Testis (tissue), 3 donors: ENCODE measurements around the gene RBKS. TPM values are rescaled to one million over a fixed set of nuclear protein-coding genes. Genes with fewer than 3 reads are reported as not detected.

ENCODE experiments used
- DNase-seq: peaks from one replicate; pipeline ENCODE4 v3.0.0-alpha.2; 2019
- H3K27ac ChIP-seq, 2 donors: fragments of 200-600 bp; sonication (generic); one replicate each; pipeline ENCODE4 v1.5.1; 2019
- H3K27me3 ChIP-seq: fragments of 200-600 bp; sonication (generic); one replicate; pipeline ENCODE4 v1.5.1; 2019
- H3K36me3 ChIP-seq: fragments of 200-600 bp; sonication (generic); one replicate; pipeline ENCODE4 v1.5.1; 2017; ENCODE audit warnings: low read depth; ENCODE audit errors: missing control alignments
- H3K4me1 ChIP-seq: fragments of 200-600 bp; sonication (generic); one replicate; pipeline ENCODE4 v1.5.1; 2019
- H3K4me3 ChIP-seq, 2 donors: fragments of 200-600 bp; sonication (generic); one replicate each; pipeline ENCODE4 v1.5.1; 2017 to 2019
- H3K9me3 ChIP-seq: fragments of 200-600 bp; sonication (generic); one replicate; pipeline ENCODE4 v1.5.1; 2017
- POLR2A ChIP-seq: fragments of 450-650 bp; IDR thresholded peaks from one replicate; pipeline ENCODE4 v1.6.1; 2017; ENCODE audit warnings: antibody characterized with exemption, mild to moderate bottlenecking, moderate library complexity
- WGBS, 2 donors: methylation state at CpG; one replicate each; pipeline ENCODE4 v1.1.5; 2018; 5-methylcytosine and 5-hydroxymethylcytosine counted together
- intact Hi-C: fragments of 100-400 bp; cut with DNase I; formaldehyde crosslinking; loops from one replicate; pipeline ENCODE4 v1.15.1; 2023; ENCODE audit warnings: low total_unique reads
- polyA plus RNA-seq: library from polyadenylated mRNA; stranded (reverse); fragments of 350-450 nt; fragmentation: Illumina TruSeq; extraction: RNeasy Lipid Tissue Mini Kit (QIAGEN cat#74804); gene quantifications from one replicate; pipeline ENCODE4 v1.2.3, GENCODE V29; 2014; ENCODE audit warnings: low read depth, low replicate concordance; ENCODE audit not compliant: insufficient read depth
- total RNA-seq, 2 donors: library from RNA; depleted of rRNA; stranded (reverse); fragments of >200 nt; gene quantifications; one replicate each; pipeline ENCODE4 v1.2.3, GENCODE V29; 2016
- TF ChIP-seq, protein P1 (sequence below), 3 experiments: fragments of 450-650 bp in 2 of 3; fragments of 200-600 bp in 1 of 3; sonication (generic) in 1 of 3; IDR thresholded peaks; one replicate each; pipeline ENCODE4 v1.5.1; 2016 to 2019; ENCODE audit warnings: antibody characterized with exemption in 3 of 3, mild to moderate bottlenecking in 2 of 3, moderate library complexity in 1 of 3

The RBKS gene
- total and polyA plus RNA-seq, 3 donors from 2014 or later: 6.1 to 18.4 (median 6.3) TPM

DNA sequence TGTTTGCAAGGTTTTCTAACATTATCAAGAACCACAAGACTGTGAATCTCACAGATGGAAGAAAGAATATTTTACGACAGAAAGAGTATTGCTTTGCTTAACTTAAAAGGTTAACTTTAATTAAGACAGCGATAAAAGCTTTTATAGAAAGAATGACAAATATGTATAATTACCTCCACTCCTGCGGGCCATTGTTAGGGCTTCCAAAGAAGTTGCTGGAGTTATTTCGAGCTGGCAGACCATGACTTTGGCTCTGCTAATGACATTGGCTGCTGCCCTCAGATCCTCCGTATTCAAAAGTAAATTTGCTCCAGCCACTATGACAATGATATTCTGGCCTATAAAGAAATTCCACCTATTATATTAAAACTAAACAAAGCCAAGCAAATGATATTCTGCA, 47.3 kb downstream of the RBKS start:
- intact Hi-C loops: no loop called here
- Histone ChIP-seq H3K9me3 (no peaks in the 10 kb centered on the region), H3K4me1 (no peaks in the 10 kb centered on the region), H3K4me3 (no peak overlapping the region), H3K27me3 (no peaks in the 10 kb centered on the region), H3K27ac (no peak overlapping the region), H3K36me3 (no peaks in the 10 kb centered on the region)
- WGBS, 2 donors: 67 to 78% methylated on average over 5 of the region's 5 CpGs
- no peak for DNase-seq
- TF ChIP-seq, protein P1, sequence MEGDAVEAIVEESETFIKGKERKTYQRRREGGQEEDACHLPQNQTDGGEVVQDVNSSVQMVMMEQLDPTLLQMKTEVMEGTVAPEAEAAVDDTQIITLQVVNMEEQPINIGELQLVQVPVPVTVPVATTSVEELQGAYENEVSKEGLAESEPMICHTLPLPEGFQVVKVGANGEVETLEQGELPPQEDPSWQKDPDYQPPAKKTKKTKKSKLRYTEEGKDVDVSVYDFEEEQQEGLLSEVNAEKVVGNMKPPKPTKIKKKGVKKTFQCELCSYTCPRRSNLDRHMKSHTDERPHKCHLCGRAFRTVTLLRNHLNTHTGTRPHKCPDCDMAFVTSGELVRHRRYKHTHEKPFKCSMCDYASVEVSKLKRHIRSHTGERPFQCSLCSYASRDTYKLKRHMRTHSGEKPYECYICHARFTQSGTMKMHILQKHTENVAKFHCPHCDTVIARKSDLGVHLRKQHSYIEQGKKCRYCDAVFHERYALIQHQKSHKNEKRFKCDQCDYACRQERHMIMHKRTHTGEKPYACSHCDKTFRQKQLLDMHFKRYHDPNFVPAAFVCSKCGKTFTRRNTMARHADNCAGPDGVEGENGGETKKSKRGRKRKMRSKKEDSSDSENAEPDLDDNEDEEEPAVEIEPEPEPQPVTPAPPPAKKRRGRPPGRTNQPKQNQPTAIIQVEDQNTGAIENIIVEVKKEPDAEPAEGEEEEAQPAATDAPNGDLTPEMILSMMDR (IDR thresholded peaks at IDR 0.05): no peak
- no peak for TF ChIP-seq POLR2A

DNA sequence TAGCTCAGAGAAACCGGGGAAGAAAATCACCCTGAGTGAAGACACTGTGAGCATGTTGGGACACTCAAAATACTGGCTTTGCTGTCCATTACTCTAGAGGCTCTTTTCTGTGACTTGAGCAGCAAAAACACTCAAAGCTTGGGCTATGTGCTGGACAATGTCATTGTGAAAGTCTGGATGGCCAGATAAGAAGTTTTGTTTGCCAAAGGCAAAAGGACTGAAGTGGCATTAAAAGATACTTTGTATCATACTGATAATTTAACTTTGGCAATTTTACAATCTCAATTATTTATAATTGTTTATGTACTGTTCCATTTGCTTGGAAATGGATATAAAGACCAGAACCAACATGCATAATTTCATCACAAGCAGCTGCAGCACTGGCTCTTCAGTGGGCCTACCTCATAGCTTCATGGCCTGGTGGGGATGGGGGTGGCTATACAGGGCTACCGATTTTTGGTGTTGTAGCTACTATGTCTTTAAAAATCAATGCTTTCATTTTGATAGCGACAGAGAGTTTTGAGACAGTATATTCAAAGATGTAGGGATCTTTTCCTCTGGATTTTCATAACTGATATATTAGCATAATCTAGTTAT, 51.1 kb downstream of the RBKS start:
- H3K27ac ChIP-seq: no peak overlapping the region
- H3K27me3 ChIP-seq: no peaks in the 10 kb centered on the region
- H3K4me1 ChIP-seq: no peaks in the 10 kb centered on the region
- no peaks in the 10 kb centered on the region for H3K36me3 ChIP-seq
- DNase-seq: no peak
- intact Hi-C loops: no loop called here
- H3K4me3 ChIP-seq: no peak overlapping the region
- no peaks in the 10 kb centered on the region for H3K9me3 ChIP-seq
- no peak for TF ChIP-seq POLR2A
- TF ChIP-seq, protein P1 (IDR thresholded peaks at IDR 0.05): no peak
- 56 to 92% methylated on average over 3 of the region's 3 CpGs for WGBS, 2 donors

DNA sequence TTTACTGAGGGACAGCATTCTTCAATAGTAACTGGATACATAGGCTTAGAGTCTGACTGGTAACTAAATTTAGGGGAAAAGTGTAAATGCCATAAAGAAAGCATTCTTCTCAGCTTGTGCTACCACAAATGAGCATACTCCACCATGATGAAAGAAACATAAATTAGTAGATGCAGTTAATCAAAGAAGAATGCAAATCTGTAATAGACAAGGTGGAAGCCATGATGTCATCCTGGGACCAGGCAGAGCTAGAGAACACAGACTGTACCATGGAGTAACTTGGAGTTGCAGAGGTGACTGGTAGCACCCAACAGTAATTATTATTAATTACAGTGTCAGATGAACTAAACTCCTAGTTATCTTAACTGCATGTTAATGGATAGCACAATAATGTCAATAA, 51.7 kb downstream of the RBKS start:
- no peak for DNase-seq
- no peaks in the 10 kb centered on the region for H3K9me3 ChIP-seq

DNA sequence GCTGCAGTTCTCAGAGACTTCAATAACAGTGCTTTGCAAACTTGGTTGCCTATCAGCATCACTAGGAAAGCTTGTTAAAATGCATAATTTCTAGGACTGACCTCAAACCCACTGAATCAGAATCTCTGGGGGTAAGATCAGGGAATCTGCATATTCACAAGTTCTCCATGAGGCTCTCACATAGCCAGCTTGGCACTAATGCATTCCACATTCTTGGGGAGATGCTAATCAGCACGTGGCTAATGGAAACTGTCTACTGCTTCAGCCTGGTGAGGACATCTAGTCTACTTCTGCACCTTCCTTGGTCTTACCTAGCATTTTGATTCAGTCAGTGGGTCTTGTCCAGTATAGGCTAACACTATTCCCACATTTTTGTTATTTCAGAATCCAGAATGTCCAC, 56.3 kb downstream of the RBKS start:
- TF ChIP-seq POLR2A: no peak
- TF ChIP-seq, protein P1 (IDR thresholded peaks at IDR 0.05): no peak
- intact Hi-C loops: no loop called here
- WGBS, 2 donors: 61 to 70% methylated on average over 1 of the region's 1 CpG
- H3K27me3 ChIP-seq: no peaks in the 10 kb centered on the region
- H3K4me3 ChIP-seq: no peak overlapping the region
- no peaks in the 10 kb centered on the region for H3K4me1 ChIP-seq
- no peaks in the 10 kb centered on the region for H3K9me3 ChIP-seq
- H3K36me3 ChIP-seq: no peaks in the 10 kb centered on the region
- DNase-seq: no peak
- no peak overlapping the region for H3K27ac ChIP-seq

More for the DNA sequence above, 51.7 kb downstream of the RBKS start:
- Histone ChIP-seq H3K27me3 (no peaks in the 10 kb centered on the region), H3K4me3 (no peak overlapping the region), H3K27ac (no peak overlapping the region), H3K36me3 (no peaks in the 10 kb centered on the region), H3K4me1 (no peaks in the 10 kb centered on the region)
- intact Hi-C loops: no loop called here
- TF ChIP-seq POLR2A: no peak
- TF ChIP-seq, protein P1 (IDR thresholded peaks at IDR 0.05): no peak

DNA sequence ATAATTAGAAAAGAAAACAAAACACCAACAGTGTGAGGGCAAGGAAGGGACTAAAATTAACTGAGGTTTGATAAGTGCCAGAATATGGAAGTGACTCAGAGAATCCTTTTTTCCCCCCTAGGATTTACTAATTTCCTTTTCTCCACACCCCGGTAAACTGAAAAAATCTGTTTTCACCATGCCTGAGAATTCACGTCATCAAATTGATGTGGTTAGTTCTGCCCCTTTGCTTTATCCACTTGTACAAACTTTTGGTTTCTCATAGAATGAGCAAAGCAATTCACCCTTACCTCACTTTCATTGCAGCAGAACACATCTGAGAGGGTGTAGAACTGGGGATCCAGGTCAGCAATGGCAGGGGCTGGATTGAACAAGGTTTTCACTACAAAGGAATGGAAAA, 57.8 kb downstream of the RBKS start:
- H3K9me3 ChIP-seq: no peaks in the 10 kb centered on the region
- no peak for DNase-seq
- intact Hi-C loops: no loop called here
- 79 to 89% methylated on average over 2 of the region's 2 CpGs for WGBS, 2 donors
- no peaks in the 10 kb centered on the region for H3K27me3 ChIP-seq
- no peaks in the 10 kb centered on the region for H3K4me1 ChIP-seq
- no peak overlapping the region for H3K4me3 ChIP-seq
- H3K27ac ChIP-seq: no peak overlapping the region
- no peaks in the 10 kb centered on the region for H3K36me3 ChIP-seq
- TF ChIP-seq, protein P1 (IDR thresholded peaks at IDR 0.05): no peak
- no peak for TF ChIP-seq POLR2A
